Measurements from ENCODE around the gene RGS3.

Gene RGS3

DNA sequence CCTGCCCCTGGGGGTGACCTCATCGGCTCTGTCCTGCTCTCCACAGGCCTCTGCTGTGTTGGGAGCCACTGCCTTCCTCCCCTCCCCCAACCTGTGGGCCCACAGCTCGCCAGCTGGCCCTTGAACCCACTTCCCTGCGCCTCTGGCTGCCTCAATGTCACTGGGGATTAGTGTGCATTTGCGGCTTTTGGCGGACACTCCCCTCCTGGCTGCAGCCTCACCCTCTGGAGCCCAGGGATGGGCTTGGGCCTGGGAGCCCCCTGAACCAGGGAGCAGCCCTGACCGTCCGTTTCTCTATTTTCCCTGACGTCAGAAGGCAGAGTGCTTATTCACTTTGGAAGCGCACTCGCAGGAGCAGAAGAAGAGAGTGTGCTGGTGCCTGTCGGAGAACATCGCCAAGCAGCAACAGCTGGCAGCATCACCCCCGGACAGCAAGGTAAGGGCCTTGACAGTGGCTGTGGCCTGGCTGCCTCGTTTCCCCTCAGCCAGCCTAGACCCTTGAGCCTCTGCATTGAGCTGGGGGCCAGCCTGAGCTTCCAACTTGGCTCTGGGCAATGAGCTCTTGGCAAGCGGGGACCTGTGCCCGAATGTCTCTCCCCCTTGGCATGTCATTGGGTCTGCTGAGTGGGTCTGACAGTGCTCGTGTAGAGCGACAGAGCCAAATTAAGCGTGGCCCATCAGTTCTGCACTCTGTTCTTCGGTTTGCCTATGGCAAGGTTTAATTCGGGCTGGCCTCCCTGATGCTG lies 73.1 kb downstream of the RGS3 start:
- H4K5ac ChIP-seq (ENCODE audit: low read length), result no peak overlapping the region

DNA sequence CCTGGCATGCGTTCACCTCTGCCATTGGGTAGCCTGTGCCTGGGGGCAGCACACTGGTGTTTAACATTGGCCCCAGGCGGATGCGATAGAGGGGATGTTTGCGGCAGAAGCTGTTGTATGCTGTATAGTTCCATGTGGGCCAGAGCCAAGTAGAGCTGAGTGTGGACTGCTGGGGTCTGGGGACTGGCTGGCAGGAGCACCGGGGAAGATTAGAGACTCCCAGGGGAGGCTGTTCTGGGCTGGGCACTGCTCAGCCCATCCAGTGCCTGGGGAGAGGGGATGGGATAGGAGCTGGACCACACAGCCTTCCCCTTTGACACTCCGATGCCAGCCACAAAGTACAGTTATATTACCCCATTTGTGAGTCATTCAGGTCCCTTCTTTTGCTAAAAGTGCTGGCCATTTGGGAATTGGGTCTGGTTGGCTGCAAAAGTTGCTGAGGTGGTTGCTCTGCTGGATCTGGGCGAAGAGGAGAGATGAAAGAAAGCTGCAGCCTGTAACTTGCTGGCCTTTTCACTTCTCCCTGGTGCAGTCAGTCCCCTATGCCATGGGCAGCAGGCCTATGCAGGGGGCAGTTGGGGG lies 73.8 kb downstream of the RGS3 start:
- no peak overlapping the region for H3K4me3 ChIP-seq (ENCODE audit: low read length)
- H3K4me1 ChIP-seq (ENCODE audit: control insufficient read depth, low read depth, low read length), result no peaks in the 10 kb centered on the region
- H4K5ac ChIP-seq (ENCODE audit: low read length), result no peak overlapping the region
- no peak overlapping the region for H3K23ac ChIP-seq (ENCODE audit: low read length)
- no peak overlapping the region for H3K27ac ChIP-seq (ENCODE audit: low read depth, low read length)
- H3K27me3 ChIP-seq (ENCODE audit: insufficient read depth, low read length, poor library complexity), result no peaks in the 10 kb centered on the region
- no peak overlapping the region for H2BK15ac ChIP-seq (replicated peaks; ENCODE audit: low read depth)
- H3K9ac ChIP-seq (ENCODE audit: low read length), result no peak overlapping the region
- H2BK5ac ChIP-seq (ENCODE audit: low read length), result no peak overlapping the region
- DNase-seq, result no peak
- no peak overlapping the region for H4K8ac ChIP-seq (ENCODE audit: low read depth, low read length)
- no peak overlapping the region for H3K18ac ChIP-seq (ENCODE audit: low read length)
- WGBS (ENCODE audit: extremely low coverage, insufficient coverage, low lambda C conversion rate), result no CpG with 5 or more reads among the region's 7 CpGs
- no peaks in the 10 kb centered on the region for H3K79me1 ChIP-seq (ENCODE audit: low read length)
- H2AK5ac ChIP-seq (ENCODE audit: low read length), result no peak overlapping the region
- H3K56ac ChIP-seq (ENCODE audit: low read length), result no peak overlapping the region
- no peak overlapping the region for H3K4me2 ChIP-seq (ENCODE audit: low read length)
- H3K36me3 ChIP-seq (ENCODE audit: control insufficient read depth, insufficient read depth, low read length), result no peaks in the 10 kb centered on the region
- H2BK120ac ChIP-seq (ENCODE audit: low read depth, low read length), result no peak overlapping the region
- no peaks in the 10 kb centered on the region for H3K79me2 ChIP-seq (ENCODE audit: control insufficient read depth, insufficient read depth, low read length)
- no peak overlapping the region for H3K4ac ChIP-seq (ENCODE audit: low read depth, low read length)

More for the DNA sequence above, 73.1 kb downstream of the RGS3 start:
- Histone ChIP-seq H2BK120ac (ENCODE audit: low read depth, low read length) (no peak overlapping the region), H3K4ac (ENCODE audit: low read depth, low read length) (no peak overlapping the region), H3K4me1 (ENCODE audit: control insufficient read depth, low read depth, low read length) (no peaks in the 10 kb centered on the region), H3K79me2 (ENCODE audit: control insufficient read depth, insufficient read depth, low read length) (no peaks in the 10 kb centered on the region), H3K4me2 (ENCODE audit: low read length) (no peak overlapping the region), H3K23ac (ENCODE audit: low read length) (no peak overlapping the region), H3K18ac (ENCODE audit: low read length) (no peak overlapping the region), H3K4me3 (ENCODE audit: low read length) (no peak overlapping the region), H3K36me3 (ENCODE audit: control insufficient read depth, insufficient read depth, low read length) (no peaks in the 10 kb centered on the region), H3K79me1 (ENCODE audit: low read length) (no peaks in the 10 kb centered on the region), H3K9ac (ENCODE audit: low read length) (peak overlapping the region; percentile 18), H2AK5ac (ENCODE audit: low read length) (no peak overlapping the region), H3K27ac (ENCODE audit: low read depth, low read length) (no peak overlapping the region), H3K27me3 (ENCODE audit: insufficient read depth, low read length, poor library complexity) (no peaks in the 10 kb centered on the region), H2BK15ac (replicated peaks; ENCODE audit: low read depth) (no peak overlapping the region), H4K8ac (ENCODE audit: low read depth, low read length) (no peak overlapping the region), H3K56ac (ENCODE audit: low read length) (peak overlapping the region; percentile 22), H2BK5ac (ENCODE audit: low read length) (no peak overlapping the region)
- no CpG with 5 or more reads among the region's 21 CpGs for WGBS (ENCODE audit: extremely low coverage, insufficient coverage, low lambda C conversion rate)
- DNase-seq, result peak; percentile 75

DNA sequence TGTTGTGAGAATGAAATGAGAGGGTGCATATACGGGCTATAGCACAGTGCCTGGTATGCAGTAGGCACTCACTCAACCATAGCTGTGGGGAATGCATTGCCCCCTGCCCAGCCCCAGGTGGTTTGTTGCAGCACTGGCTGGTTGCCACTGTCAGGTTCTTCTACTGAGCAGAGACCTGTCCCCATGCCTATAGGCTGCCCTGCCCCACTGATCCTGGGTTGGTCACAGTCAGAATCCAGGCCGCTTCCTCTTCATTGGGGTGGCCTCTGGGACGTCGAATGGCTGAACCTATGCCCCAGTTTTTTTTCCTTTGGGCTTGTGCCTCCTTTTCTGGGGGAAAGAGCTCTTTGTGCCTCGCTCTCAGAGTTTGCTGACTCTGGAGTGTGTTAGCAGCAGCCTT lies 74.6 kb downstream of the RGS3 start:
- no peaks in the 10 kb centered on the region for H3K27me3 ChIP-seq (ENCODE audit: insufficient read depth, low read length, poor library complexity)
- no CpG with 5 or more reads among the region's 5 CpGs for WGBS (ENCODE audit: extremely low coverage, insufficient coverage, low lambda C conversion rate)
- H3K18ac ChIP-seq (ENCODE audit: low read length), result no peak overlapping the region
- H4K8ac ChIP-seq (ENCODE audit: low read depth, low read length), result no peak overlapping the region
- no peak overlapping the region for H3K23ac ChIP-seq (ENCODE audit: low read length)
- no peak overlapping the region for H3K27ac ChIP-seq (ENCODE audit: low read depth, low read length)
- H2BK5ac ChIP-seq (ENCODE audit: low read length), result no peak overlapping the region
- no peaks in the 10 kb centered on the region for H3K79me2 ChIP-seq (ENCODE audit: control insufficient read depth, insufficient read depth, low read length)
- no peak overlapping the region for H2BK15ac ChIP-seq (replicated peaks; ENCODE audit: low read depth)
- H2BK120ac ChIP-seq (ENCODE audit: low read depth, low read length), result no peak overlapping the region
- no peak overlapping the region for H2AK5ac ChIP-seq (ENCODE audit: low read length)
- H3K4me3 ChIP-seq (ENCODE audit: low read length), result no peak overlapping the region
- DNase-seq, result no peak
- H3K9ac ChIP-seq (ENCODE audit: low read length), result no peak overlapping the region
- H4K5ac ChIP-seq (ENCODE audit: low read length), result no peak overlapping the region
- no peak overlapping the region for H3K4ac ChIP-seq (ENCODE audit: low read depth, low read length)
- no peak overlapping the region for H3K4me2 ChIP-seq (ENCODE audit: low read length)
- no peak overlapping the region for H3K56ac ChIP-seq (ENCODE audit: low read length)
- H3K79me1 ChIP-seq (ENCODE audit: low read length), result no peaks in the 10 kb centered on the region
- no peaks in the 10 kb centered on the region for H3K36me3 ChIP-seq (ENCODE audit: control insufficient read depth, insufficient read depth, low read length)
- H3K4me1 ChIP-seq (ENCODE audit: control insufficient read depth, low read depth, low read length), result no peaks in the 10 kb centered on the region

DNA sequence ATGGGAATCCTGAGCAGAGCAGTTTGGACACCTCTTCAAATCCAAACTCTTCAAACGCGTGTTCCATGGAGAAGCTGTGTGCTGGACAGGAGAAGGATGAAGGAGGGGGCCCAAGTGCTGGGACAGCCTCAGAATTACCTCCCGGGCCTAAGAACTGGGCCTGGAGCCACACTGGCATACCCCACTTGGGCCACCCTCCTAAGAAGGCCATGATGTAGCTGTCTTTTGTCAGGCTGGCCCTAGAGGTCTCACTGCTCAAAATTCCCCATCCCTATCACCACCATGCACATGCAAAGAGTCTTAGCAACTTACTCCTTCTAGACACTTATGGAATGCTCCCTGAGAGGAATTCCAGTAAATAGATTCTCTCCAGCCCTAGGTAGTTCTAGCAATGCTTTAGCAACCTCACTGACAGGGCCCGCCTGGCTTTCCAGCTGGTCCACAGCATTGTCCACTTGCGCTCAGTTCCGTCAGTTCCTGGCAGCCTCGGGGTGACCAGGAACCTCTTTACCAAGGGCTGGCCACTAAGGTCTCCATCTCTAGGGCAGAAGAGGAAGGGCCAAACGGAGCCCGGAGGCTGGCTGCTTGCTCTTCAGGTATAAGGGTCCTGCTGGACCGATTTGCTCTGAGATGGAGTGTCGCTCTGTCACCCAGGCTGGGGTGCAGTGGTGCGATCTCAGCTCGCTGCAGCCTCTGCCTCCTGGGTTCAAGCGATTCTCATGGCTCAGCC lies 75.3 kb downstream of the RGS3 start:
- Histone ChIP-seq H3K27me3 (ENCODE audit: insufficient read depth, low read length, poor library complexity) (no peaks in the 10 kb centered on the region), H2BK120ac (ENCODE audit: low read depth, low read length) (no peak overlapping the region)
- no peak for DNase-seq

DNA sequence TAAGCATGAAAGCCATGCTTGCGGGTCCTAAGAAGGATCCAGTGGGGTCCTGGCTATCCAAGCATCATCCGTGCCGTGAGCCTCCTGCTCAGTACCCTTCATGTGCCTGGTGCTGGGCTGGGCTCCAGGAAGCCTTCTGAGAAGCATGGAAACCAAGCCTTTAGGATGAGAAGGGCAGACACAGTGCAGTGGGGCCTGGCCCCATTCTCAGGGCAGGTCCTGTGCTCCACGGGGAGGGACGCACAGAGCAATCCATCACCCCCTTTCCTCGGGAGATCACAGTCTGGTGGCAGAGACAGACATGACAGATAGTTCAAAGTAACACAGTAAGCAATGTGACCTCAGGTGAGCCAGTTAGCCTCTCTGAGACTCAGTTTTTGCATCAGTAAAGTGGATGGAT lies 76.9 kb downstream of the RGS3 start:
- no peak overlapping the region for H3K18ac ChIP-seq (ENCODE audit: low read length)
- H4K8ac ChIP-seq (ENCODE audit: low read depth, low read length), result no peak overlapping the region
- no peaks in the 10 kb centered on the region for H3K79me1 ChIP-seq (ENCODE audit: low read length)
- H3K9ac ChIP-seq (ENCODE audit: low read length), result no peak overlapping the region
- DNase-seq, result no peak
- no peaks in the 10 kb centered on the region for H3K27me3 ChIP-seq (ENCODE audit: insufficient read depth, low read length, poor library complexity)
- no peak overlapping the region for H3K4ac ChIP-seq (ENCODE audit: low read depth, low read length)
- H3K4me1 ChIP-seq (ENCODE audit: control insufficient read depth, low read depth, low read length), result no peaks in the 10 kb centered on the region
- no peak overlapping the region for H2BK15ac ChIP-seq (replicated peaks; ENCODE audit: low read depth)
- H3K36me3 ChIP-seq (ENCODE audit: control insufficient read depth, insufficient read depth, low read length), result no peaks in the 10 kb centered on the region
- no peaks in the 10 kb centered on the region for H3K79me2 ChIP-seq (ENCODE audit: control insufficient read depth, insufficient read depth, low read length)
- WGBS (ENCODE audit: extremely low coverage, insufficient coverage, low lambda C conversion rate), result no CpG with 5 or more reads among the region's 6 CpGs
- no peak overlapping the region for H3K23ac ChIP-seq (ENCODE audit: low read length)
- H2BK5ac ChIP-seq (ENCODE audit: low read length), result no peak overlapping the region
- no peak overlapping the region for H3K56ac ChIP-seq (ENCODE audit: low read length)
- no peak overlapping the region for H4K5ac ChIP-seq (ENCODE audit: low read length)
- H2AK5ac ChIP-seq (ENCODE audit: low read length), result no peak overlapping the region
- H3K4me2 ChIP-seq (ENCODE audit: low read length), result no peak overlapping the region
- no peak overlapping the region for H2BK120ac ChIP-seq (ENCODE audit: low read depth, low read length)
- no peak overlapping the region for H3K4me3 ChIP-seq (ENCODE audit: low read length)
- H3K27ac ChIP-seq (ENCODE audit: low read depth, low read length), result no peak overlapping the region

More for the DNA sequence above, 75.3 kb downstream of the RGS3 start:
- H4K8ac ChIP-seq (ENCODE audit: low read depth, low read length), result no peak overlapping the region
- no peak overlapping the region for H3K4me2 ChIP-seq (ENCODE audit: low read length)
- no peak overlapping the region for H3K23ac ChIP-seq (ENCODE audit: low read length)
- no peak overlapping the region for H2BK15ac ChIP-seq (replicated peaks; ENCODE audit: low read depth)
- H3K27ac ChIP-seq (ENCODE audit: low read depth, low read length), result no peak overlapping the region
- no CpG with 5 or more reads among the region's 14 CpGs for WGBS (ENCODE audit: extremely low coverage, insufficient coverage, low lambda C conversion rate)
- H3K9ac ChIP-seq (ENCODE audit: low read length), result no peak overlapping the region
- H3K36me3 ChIP-seq (ENCODE audit: control insufficient read depth, insufficient read depth, low read length), result no peaks in the 10 kb centered on the region
- H3K4me1 ChIP-seq (ENCODE audit: control insufficient read depth, low read depth, low read length), result no peaks in the 10 kb centered on the region
- H3K4ac ChIP-seq (ENCODE audit: low read depth, low read length), result no peak overlapping the region
- no peak overlapping the region for H3K56ac ChIP-seq (ENCODE audit: low read length)
- H2AK5ac ChIP-seq (ENCODE audit: low read length), result no peak overlapping the region
- no peak overlapping the region for H3K4me3 ChIP-seq (ENCODE audit: low read length)
- H3K79me1 ChIP-seq (ENCODE audit: low read length), result no peaks in the 10 kb centered on the region
- no peak overlapping the region for H3K18ac ChIP-seq (ENCODE audit: low read length)
- no peaks in the 10 kb centered on the region for H3K79me2 ChIP-seq (ENCODE audit: control insufficient read depth, insufficient read depth, low read length)
- H2BK5ac ChIP-seq (ENCODE audit: low read length), result no peak overlapping the region
- no peak overlapping the region for H4K5ac ChIP-seq (ENCODE audit: low read length)
